ENCODE measurements around the gene OPHN1. TPM values are rescaled to one million over a fixed set of nuclear protein-coding genes. Genes with fewer than 3 reads are reported as not detected.

OPHN1 gene
- total and polyA plus RNA-seq, 10 of the 15 experiments (the other 5 are each of a cell fraction or from before 2014, with no cell fraction given), result under 0.01 to 0.03 (median 0.03) TPM; not detected in 6

GRCh38 chrX:68045008-68045577 lies 388.2 kb downstream of the OPHN1 start:
- FAIRE-seq, result no peak
- ChIA-PET POLR2A (no interaction called here), RAD21 (ENCODE audit: unreplicated experiment) (no interaction called here), CTCF (no interaction called here), SMC1A (ENCODE audit: uncharacterized antibody, unreplicated experiment) (no interaction called here)
- Histone ChIP-seq H3K4me3 (no peak overlapping the region), H4K20me1 (ENCODE audit: control insufficient read depth, insufficient read depth) (no peaks in the 10 kb centered on the region), H3K79me2 (ENCODE audit: control insufficient read depth, insufficient read depth, low read length) (no peaks in the 10 kb centered on the region), H3K4me2 (ENCODE audit: control insufficient read depth, insufficient read depth) (no peak overlapping the region), H3K9ac (ENCODE audit: control insufficient read depth, insufficient read depth, low read length) (no peak overlapping the region), H3K9me3 (replicated peaks; ENCODE audit: control insufficient read depth, insufficient read depth, low read length) (no peaks in the 10 kb centered on the region), H2AFZ (ENCODE audit: control insufficient read depth, low read depth, low read length) (no peak overlapping the region), H3K4me1 (ENCODE audit: control insufficient read depth, insufficient read depth, low read length) (no peaks in the 10 kb centered on the region), H3K27me3 (replicated peaks in 1 of 2; ENCODE audit: control insufficient read depth in 2 of 2, insufficient read depth in 2 of 2, low read length in 1 of 2) (no peaks in the 10 kb centered on the region), H3K27ac (ENCODE audit: control insufficient read depth, insufficient read depth) (no peak overlapping the region), H3K36me3 (ENCODE audit: control insufficient read depth in 2 of 2, insufficient read depth in 2 of 2, low read length in 1 of 2) (no peaks in the 10 kb centered on the region)
- BruUV-seq (replicated peaks), result no TSS peak
- no peak for ATAC-seq
- in situ Hi-C loops (cut with MboI), result no loop called here
- TF ChIP-seq ESRRA (IDR thresholded peaks at IDR 0.05; ENCODE audit: low read length) (no peak), PAX5 (IDR thresholded peaks at IDR 0.05; ENCODE audit: borderline replicate concordance, low read depth, low read length) (no peak), HSF1 (IDR thresholded peaks at IDR 0.05; ENCODE audit: low read depth, low read length) (no peak), TCF3 (IDR thresholded peaks at IDR 0.05; ENCODE audit: borderline replicate concordance, insufficient read depth, low read depth, low read length) (no peak), JUNB (IDR thresholded peaks at IDR 0.05) (no peak), WRNIP1 (IDR thresholded peaks at IDR 0.05; ENCODE audit: borderline replicate concordance, low read depth, low read length) (no peak), PAX8 (IDR thresholded peaks at IDR 0.05) (no peak), SRF (IDR thresholded peaks at IDR 0.05; ENCODE audit: low read depth in 2 of 2, low read length in 2 of 2) (no peak), ASH2L (IDR thresholded peaks at IDR 0.05; ENCODE audit: borderline replicate concordance, low read depth) (no peak), FOS (IDR thresholded peaks at IDR 0.05; ENCODE audit: borderline replicate concordance, extremely low read depth, insufficient read length) (no peak), REST (IDR thresholded peaks at IDR 0.05; ENCODE audit: low read depth, low read length) (no peak), YY1 (IDR thresholded peaks at IDR 0.05; ENCODE audit: low read depth, low read length) (no peak), POLR2AphosphoS5 (IDR thresholded peaks at IDR 0.05; ENCODE audit: low read length) (no peak), CREB1 (IDR thresholded peaks at IDR 0.05; ENCODE audit: low read depth) (no peak), TCF12 (IDR thresholded peaks at IDR 0.05; ENCODE audit: low read depth, low read length) (no peak)
- TF ChIP-seq, protein P1, sequence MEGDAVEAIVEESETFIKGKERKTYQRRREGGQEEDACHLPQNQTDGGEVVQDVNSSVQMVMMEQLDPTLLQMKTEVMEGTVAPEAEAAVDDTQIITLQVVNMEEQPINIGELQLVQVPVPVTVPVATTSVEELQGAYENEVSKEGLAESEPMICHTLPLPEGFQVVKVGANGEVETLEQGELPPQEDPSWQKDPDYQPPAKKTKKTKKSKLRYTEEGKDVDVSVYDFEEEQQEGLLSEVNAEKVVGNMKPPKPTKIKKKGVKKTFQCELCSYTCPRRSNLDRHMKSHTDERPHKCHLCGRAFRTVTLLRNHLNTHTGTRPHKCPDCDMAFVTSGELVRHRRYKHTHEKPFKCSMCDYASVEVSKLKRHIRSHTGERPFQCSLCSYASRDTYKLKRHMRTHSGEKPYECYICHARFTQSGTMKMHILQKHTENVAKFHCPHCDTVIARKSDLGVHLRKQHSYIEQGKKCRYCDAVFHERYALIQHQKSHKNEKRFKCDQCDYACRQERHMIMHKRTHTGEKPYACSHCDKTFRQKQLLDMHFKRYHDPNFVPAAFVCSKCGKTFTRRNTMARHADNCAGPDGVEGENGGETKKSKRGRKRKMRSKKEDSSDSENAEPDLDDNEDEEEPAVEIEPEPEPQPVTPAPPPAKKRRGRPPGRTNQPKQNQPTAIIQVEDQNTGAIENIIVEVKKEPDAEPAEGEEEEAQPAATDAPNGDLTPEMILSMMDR (IDR thresholded peaks at IDR 0.05 in 2 of 3, conservative IDR thresholded peaks at IDR 0.05 in 1 of 3; ENCODE audit: control insufficient read depth in 2 of 3, extremely low read depth in 1 of 3, insufficient read depth in 1 of 3, low read depth in 3 of 3, low read length in 3 of 3), result no peak
- WGBS (ENCODE audit: insufficient coverage, insufficient replicate concordance, low lambda C conversion rate, missing lambda C conversion rate), result 41% methylated on average over 2 of the region's 2 CpGs
- intact Hi-C loops (cut with micrococcal nuclease; ENCODE audit: unreplicated experiment), result no loop called here
- no peak for DNase-seq (ENCODE audit: low read depth, low spot score)
